GM12878 (cell line): Measurements from ENCODE around the gene SOWAHB. TPM values are rescaled to one million over a fixed set of nuclear protein-coding genes. Genes with fewer than 3 reads are reported as not detected.

Source experiments
- ATAC-seq: fragments of 200-7000 bp; cut with Tn5 transposase; 3 replicates; pipeline ENCODE4 v1.9.1; 2020; ENCODE audit warnings: mild to moderate bottlenecking, moderate library complexity
- BruUV-seq: library from RNA; stranded (reverse); fragments of 400-500 nt; replicated peaks from 2 replicates; lab custom pipeline; 2021; lab: Mats Ljungman, UMichigan
- CTCF ChIA-PET: fragments of 300-600 bp; sonication (Branson Sonifier 250); formaldehyde crosslinking; extraction: SDS; loops from one replicate; lab custom pipeline; 2021; ENCODE audit warnings: inconsistent platforms; lab: Yijun Ruan, JAX
- POLR2A ChIA-PET: fragments of 350-600 bp; formaldehyde crosslinking; extraction: SDS; loops from one replicate; lab custom pipeline; 2021; ENCODE audit warnings: inconsistent platforms; lab: Charles Lee
- RAD21 ChIA-PET: fragments of 300-600 bp; sonication (Branson Sonifier 250); formaldehyde crosslinking; loops from one replicate; lab custom pipeline; 2023; ENCODE audit warnings: antibody characterized with exemption; ENCODE audit not compliant: unreplicated experiment; lab: Charles Lee
- SMC1A ChIA-PET: fragments of 300-600 bp; sonication (Branson Sonifier 250); formaldehyde crosslinking; loops from one replicate; lab custom pipeline; 2023; ENCODE audit not compliant: unreplicated experiment, uncharacterized antibody; lab: Charles Lee
- DNase-seq: peaks from one replicate; pipeline ENCODE4 v3.0.0-alpha.2; 2011; ENCODE audit warnings: low read depth, low spot score
- FAIRE-seq: peaks from 3 replicates; lab custom pipeline; 2011; peaks lifted over from hg19 to GRCh38; lab: Jason Lieb, UNC
- H2AFZ ChIP-seq: 2 replicates; pipeline ENCODE4 v1.6.0; 2011; ENCODE audit warnings: low read depth, low read length, control low read depth; ENCODE audit not compliant: control insufficient read depth
- H3K27ac ChIP-seq: 2 replicates; pipeline ENCODE4 v1.5.1; 2011; ENCODE audit warnings: control low read depth; ENCODE audit not compliant: control insufficient read depth, insufficient read depth
- H3K27me3 ChIP-seq, 2 experiments: replicated peaks in 1 of 2; 2 replicates each; pipeline versions ENCODE4 v1.6.0 to v1.6.1; 2011; ENCODE audit warnings: low read length in 1 of 2; ENCODE audit not compliant: control insufficient read depth in 2 of 2, insufficient read depth in 2 of 2
- H3K36me3 ChIP-seq, 2 experiments: 2 replicates each; pipeline ENCODE4 v1.5.1; 2011; ENCODE audit warnings: low read length in 1 of 2; ENCODE audit not compliant: control insufficient read depth in 2 of 2, insufficient read depth in 2 of 2
- H3K4me1 ChIP-seq: 2 replicates; pipeline ENCODE4 v1.6.1; 2011; ENCODE audit warnings: mild to moderate bottlenecking, low read length, moderate library complexity, mixed read lengths; ENCODE audit not compliant: control insufficient read depth, insufficient read depth
- H3K4me2 ChIP-seq: 2 replicates; pipeline ENCODE4 v1.6.0; 2011; ENCODE audit warnings: control low read depth; ENCODE audit not compliant: control insufficient read depth, insufficient read depth
- H3K4me3 ChIP-seq: fragments of 200-600 bp; sonication (generic); 2 replicates; pipeline ENCODE4 v1.5.1; 2016
- H3K79me2 ChIP-seq: 2 replicates; pipeline ENCODE4 v1.6.0; 2011; ENCODE audit warnings: low read length; ENCODE audit not compliant: control insufficient read depth, insufficient read depth
- H3K9ac ChIP-seq: 2 replicates; pipeline ENCODE4 v1.8.0; 2011; ENCODE audit warnings: low read length, control low read depth, mixed read lengths; ENCODE audit not compliant: control insufficient read depth, insufficient read depth
- H3K9me3 ChIP-seq: replicated peaks from 3 replicates; pipeline ENCODE4 v1.5.1; 2011; ENCODE audit warnings: mild to moderate bottlenecking, low read length; ENCODE audit not compliant: control insufficient read depth, insufficient read depth
- H4K20me1 ChIP-seq: 2 replicates; pipeline ENCODE4 v1.6.0; 2011; ENCODE audit not compliant: control insufficient read depth, insufficient read depth
- BACH1 ChIP-seq: fragments of 450-650 bp; IDR thresholded peaks from 2 replicates; pipeline ENCODE4 v1.6.1; 2017; ENCODE audit warnings: mild to moderate bottlenecking, borderline replicate concordance
- CBFB ChIP-seq: IDR thresholded peaks from 2 replicates; pipeline ENCODE4 v1.6.1; 2016; ENCODE audit warnings: antibody characterized with exemption, low read depth
- CTCF ChIP-seq, 3 experiments: IDR thresholded peaks in 2 of 3; conservative IDR thresholded peaks in 1 of 3; 2 replicates each; pipeline ENCODE4 v1.5.1; 2011; ENCODE audit warnings: low read depth in 3 of 3, low read length in 3 of 3, mild to moderate bottlenecking in 3 of 3, control low read depth in 2 of 3, moderate library complexity in 2 of 3, inconsistent platforms in 1 of 3, mixed read lengths in 1 of 3; ENCODE audit not compliant: control insufficient read depth in 2 of 3, insufficient read depth in 1 of 3; ENCODE audit errors: extremely low read depth in 1 of 3
- EED ChIP-seq: sonication (generic); IDR thresholded peaks from 2 replicates; pipeline ENCODE4 v1.6.1; 2016; ENCODE audit warnings: antibody characterized with exemption, low read depth
- ELK1 ChIP-seq: IDR thresholded peaks from 2 replicates; pipeline ENCODE4 v1.6.1; 2012; ENCODE audit warnings: low read depth, low read length, improper control_type of control experiment
- IRF3 ChIP-seq: fragments of 450-650 bp; IDR thresholded peaks from 2 replicates; pipeline ENCODE4 v1.6.1; 2014; ENCODE audit warnings: mild to moderate bottlenecking
- MAX ChIP-seq: IDR thresholded peaks from 2 replicates; pipeline ENCODE4 v1.6.1; 2012; ENCODE audit warnings: low read depth, low read length, improper control_type of control experiment
- MEF2A ChIP-seq: IDR thresholded peaks from 2 replicates; pipeline ENCODE4 v1.6.1; 2011; ENCODE audit warnings: low read depth, mild to moderate bottlenecking, low read length, moderate library complexity; ENCODE audit not compliant: insufficient read depth
- MYC ChIP-seq: IDR thresholded peaks from 2 replicates; pipeline ENCODE4 v1.6.1; 2011; ENCODE audit warnings: mild to moderate bottlenecking, low read length, moderate library complexity, inconsistent platforms; ENCODE audit not compliant: insufficient read depth, insufficient replicate concordance, insufficient read length, severe bottlenecking
- ZNF207 ChIP-seq: fragments of 450-650 bp; IDR thresholded peaks from 2 replicates; pipeline ENCODE4 v1.6.1; 2014; ENCODE audit warnings: antibody characterized with exemption, mild to moderate bottlenecking, borderline replicate concordance
- WGBS: methylation state at CpG from one replicate; pipeline ENCODE4 v1.1.6; 2016; ENCODE audit warnings: low lambda C conversion rate; ENCODE audit not compliant: insufficient replicate concordance, insufficient coverage; ENCODE audit errors: missing lambda C conversion rate; 5-methylcytosine and 5-hydroxymethylcytosine counted together
- in situ Hi-C: fragments of 300-500 bp; cut with MboI; formaldehyde crosslinking; loops from 9 replicates; pipeline ENCODE4 v1.14.3; 2018; ENCODE audit warnings: mixed read lengths
- intact Hi-C: fragments of 100-400 bp; cut with micrococcal nuclease; formaldehyde crosslinking; loops from one replicate; pipeline ENCODE4 v1.14.2; 2022; ENCODE audit not compliant: unreplicated experiment
- polyA plus RNA-seq, 11 experiments: library from polyadenylated mRNA; depleted of rRNA in 4 of 11; unstranded in 6 of 11; stranded (reverse) in 5 of 11; fragments of >200 nt; fragmentation: Nextera tagmentation in 4 of 11; fragmentation: Illumina TruSeq in 1 of 11; extraction: Ambion mirVana in 4 of 11; extraction: Trizol in 1 of 11; gene quantifications; 1 replicate in 1 of 11; 2 replicates in 10 of 11; pipeline versions ENCODE4 v1.2.1 to v1.2.3, GENCODE V29; 2011 to 2016; ENCODE audit warnings: inconsistent platforms in 2 of 11, missing spikeins in 2 of 11, low read depth in 1 of 11
- total RNA-seq, 4 experiments: library from RNA; depleted of rRNA in 3 of 4; stranded (reverse); fragments of >200 nt in 3 of 4; fragmentation: Illumina TruSeq in 1 of 4; extraction: Trizol in 1 of 4; gene quantifications; 2 replicates each; pipeline versions ENCODE4 v1.2.1 to v1.2.3, GENCODE V29; 2013 to 2021
- TF ChIP-seq, protein P1 (sequence below): IDR thresholded peaks from 2 replicates; pipeline ENCODE4 v1.6.1; 2011; ENCODE audit warnings: borderline replicate concordance, low read depth, mild to moderate bottlenecking, moderate library complexity, low read length; ENCODE audit not compliant: insufficient read depth, poor library complexity, severe bottlenecking

SOWAHB gene
- total and polyA plus RNA-seq, 10 of the 15 experiments (the other 5 are each of a cell fraction or from before 2014, with no cell fraction given): 0.01 to 0.13 (median 0.05) TPM; not detected in 4

DNA sequence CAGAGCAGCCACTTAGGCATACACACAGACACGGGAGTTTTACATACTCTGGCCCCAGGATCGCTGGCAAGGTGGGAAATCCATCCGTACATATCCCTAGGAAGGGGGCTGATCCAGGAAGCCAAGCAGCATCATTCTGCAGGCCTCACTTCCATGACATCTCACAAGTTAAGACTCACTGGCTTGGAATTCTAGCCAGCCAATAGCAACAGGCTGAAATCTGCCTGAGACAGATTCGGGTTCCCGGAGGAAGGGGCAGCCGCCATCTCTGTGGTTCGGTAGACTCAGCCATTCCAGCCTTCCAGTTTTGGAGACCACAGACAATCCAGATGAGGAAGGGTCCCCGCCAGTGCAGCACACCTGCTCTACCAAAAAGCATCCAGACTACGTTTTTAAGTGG lies 31.3 kb downstream of the SOWAHB start:
- no peak for ATAC-seq
- no peaks in the 10 kb centered on the region for H3K36me3 ChIP-seq
- POLR2A ChIA-PET: no interaction called here
- no peak overlapping the region for H3K27ac ChIP-seq
- in situ Hi-C loops: no loop called here
- no peak for TF ChIP-seq EED
- TF ChIP-seq, all 136 proteins: peak for 0
- Histone ChIP-seq H4K20me1 (no peaks in the 10 kb centered on the region), H3K79me2 (no peaks in the 10 kb centered on the region), H3K4me1 (peaks cover 3% of the 10 kb centered on the region; the same call in 1 of the 2 replicates), H2AFZ (no peak overlapping the region), H3K9ac (no peak overlapping the region), H3K9me3 (no peaks in the 10 kb centered on the region; the same call in 1 of the 3 replicates), H3K4me3 (no peak overlapping the region), H3K27me3 (no peaks in the 10 kb centered on the region), H3K4me2 (no peak overlapping the region)
- DNase-seq: no peak
- intact Hi-C loops: no loop called here
- BruUV-seq: no TSS peak
- RAD21 ChIA-PET: no interaction called here
- SMC1A ChIA-PET: no interaction called here
- WGBS: 71% methylated on average over 9 of the region's 9 CpGs
- FAIRE-seq: no peak
- CTCF ChIA-PET: no interaction called here

GRCh38 chr4:76858319-76858718 lies 39.6 kb downstream of the SOWAHB start:
- ChIA-PET CTCF (no interaction called here), POLR2A (no interaction called here), SMC1A (no interaction called here), RAD21 (no interaction called here)
- Histone ChIP-seq H3K4me1 (peaks cover 8% of the 10 kb centered on the region; the same call in 1 of the 2 replicates), H2AFZ (no peak overlapping the region), H4K20me1 (no peaks in the 10 kb centered on the region), H3K4me3 (no peak overlapping the region), H3K9me3 (no peaks in the 10 kb centered on the region; the same call in 2 of the 3 replicates), H3K9ac (no peak overlapping the region), H3K27ac (no peak overlapping the region), H3K36me3 (no peaks in the 10 kb centered on the region), H3K79me2 (no peaks in the 10 kb centered on the region), H3K27me3 (no peaks in the 10 kb centered on the region), H3K4me2 (no peak overlapping the region)
- no TSS peak for BruUV-seq
- intact Hi-C loops (no loop called here), in situ Hi-C loops (no loop called here)
- ATAC-seq (no peak), FAIRE-seq (no peak), DNase-seq (no peak)
- TF ChIP-seq, protein P1, sequence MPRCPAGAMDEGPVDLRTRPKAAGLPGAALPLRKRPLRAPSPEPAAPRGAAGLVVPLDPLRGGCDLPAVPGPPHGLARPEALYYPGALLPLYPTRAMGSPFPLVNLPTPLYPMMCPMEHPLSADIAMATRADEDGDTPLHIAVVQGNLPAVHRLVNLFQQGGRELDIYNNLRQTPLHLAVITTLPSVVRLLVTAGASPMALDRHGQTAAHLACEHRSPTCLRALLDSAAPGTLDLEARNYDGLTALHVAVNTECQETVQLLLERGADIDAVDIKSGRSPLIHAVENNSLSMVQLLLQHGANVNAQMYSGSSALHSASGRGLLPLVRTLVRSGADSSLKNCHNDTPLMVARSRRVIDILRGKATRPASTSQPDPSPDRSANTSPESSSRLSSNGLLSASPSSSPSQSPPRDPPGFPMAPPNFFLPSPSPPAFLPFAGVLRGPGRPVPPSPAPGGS: no peak
- TF ChIP-seq CTCF (IDR thresholded peaks at IDR 0.05 in 2 of 3, conservative IDR thresholded peaks at IDR 0.05 in 1 of 3; ENCODE audit: control insufficient read depth in 2 of 3, extremely low read depth in 1 of 3, insufficient read depth in 1 of 3, low read depth in 3 of 3, low read length in 3 of 3) (no peak), ZNF207 (no peak), IRF3 (no peak), CBFB (no peak), MYC (no peak), BACH1 (no peak), ELK1 (no peak), MEF2A (no peak), MAX (no peak)
- 5% methylated on average over 1 of the region's 1 CpG for WGBS
